GM19238 (cell line): ENCODE measurements around the gene TNNC1.

Experiments used
- DNase-seq: peaks from one replicate; pipeline ENCODE4 v3.0.0; 2011; ENCODE audit warnings: low spot score; ENCODE audit not compliant: insufficient read length

TNNC1 gene

DNA sequence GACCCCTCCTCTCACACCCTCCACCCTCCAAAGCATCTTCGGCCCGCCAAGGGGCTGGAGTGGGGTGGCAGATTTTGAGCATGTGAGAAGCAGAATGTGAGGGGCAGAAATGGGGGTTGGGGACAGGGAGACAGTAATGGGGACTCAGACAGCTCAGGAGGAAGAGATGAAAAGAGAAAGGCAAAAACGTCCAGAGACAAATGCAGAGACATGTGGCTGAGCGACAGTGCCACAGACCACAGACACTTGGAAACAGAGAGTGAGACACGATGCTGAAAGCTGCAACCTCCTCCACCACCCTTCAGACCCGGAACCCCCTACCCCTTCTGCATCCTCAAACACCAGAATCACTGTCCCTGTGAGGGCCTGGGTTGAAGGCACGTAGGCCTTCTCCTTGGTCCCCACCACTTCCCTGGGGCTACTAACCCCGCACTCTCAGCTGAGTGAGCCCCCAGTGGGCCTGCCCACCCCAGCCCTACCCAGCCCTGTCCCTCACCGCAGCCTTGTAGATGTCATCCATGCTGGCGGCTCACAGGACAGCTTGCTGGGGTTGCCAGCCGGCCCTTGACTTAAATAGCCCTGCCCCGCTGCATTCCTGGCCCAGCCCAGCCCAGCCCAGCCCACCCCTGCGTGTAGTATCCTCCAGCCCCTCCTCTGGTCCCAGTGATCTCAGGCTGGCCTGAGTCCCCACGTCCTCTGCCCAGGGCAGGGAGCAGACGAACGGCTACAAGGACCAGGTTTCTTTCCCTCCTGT lies at the start of gene TNNC1:
Gene TNNC1, minus strand, starts transcription at position 546 of the 754 bp plus-strand sequence. Its CDS starts 26 bp downstream, at position 520.
- DNase-seq = no peak

DNA sequence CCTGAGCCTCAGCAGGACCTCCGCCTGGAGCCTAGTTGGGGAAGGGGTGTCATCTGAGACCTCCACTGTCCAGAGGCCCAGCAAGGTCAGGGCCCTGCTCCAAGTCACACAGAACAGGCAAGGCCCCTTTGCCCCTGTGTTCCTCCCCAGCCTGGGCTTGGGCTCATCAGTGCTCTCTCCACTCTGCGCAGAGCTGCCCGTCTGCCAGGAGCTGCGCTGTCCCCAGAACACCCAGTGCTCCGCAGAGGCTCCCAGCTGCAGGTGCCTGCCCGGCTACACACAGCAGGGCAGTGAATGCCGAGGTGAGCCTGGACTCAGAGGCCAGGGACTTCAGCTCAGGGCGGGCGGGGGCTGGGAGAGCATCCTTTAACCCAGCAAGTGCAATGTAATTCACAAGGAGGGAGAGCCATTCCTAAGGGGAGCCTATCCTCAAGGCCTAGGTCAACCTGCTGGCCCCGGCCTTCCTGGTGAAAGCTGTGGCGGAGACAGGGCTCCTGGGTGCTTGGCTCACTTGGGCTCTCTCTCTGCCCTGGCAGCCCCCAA lies 49.0 kb upstream of the TNNC1 start:
- no peak for DNase-seq

DNA sequence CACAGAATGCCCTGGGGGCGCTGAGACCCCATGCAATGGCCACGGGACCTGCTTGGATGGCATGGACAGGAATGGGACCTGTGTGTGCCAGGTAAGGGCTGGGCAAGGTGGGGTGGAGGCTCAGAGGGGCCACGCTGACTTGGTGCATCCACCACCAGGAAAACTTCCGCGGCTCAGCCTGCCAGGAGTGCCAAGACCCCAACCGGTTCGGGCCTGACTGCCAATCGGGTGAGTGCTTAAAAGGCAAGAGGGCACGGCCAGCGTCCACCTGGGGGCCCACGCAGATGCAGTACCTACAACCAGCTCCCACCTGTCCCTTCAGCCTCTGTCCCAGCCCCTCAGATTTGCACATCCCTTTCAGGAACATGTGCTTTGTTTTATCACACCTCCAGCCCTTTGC lies 48.2 kb upstream of the TNNC1 start:
- DNase-seq = no peak

DNA sequence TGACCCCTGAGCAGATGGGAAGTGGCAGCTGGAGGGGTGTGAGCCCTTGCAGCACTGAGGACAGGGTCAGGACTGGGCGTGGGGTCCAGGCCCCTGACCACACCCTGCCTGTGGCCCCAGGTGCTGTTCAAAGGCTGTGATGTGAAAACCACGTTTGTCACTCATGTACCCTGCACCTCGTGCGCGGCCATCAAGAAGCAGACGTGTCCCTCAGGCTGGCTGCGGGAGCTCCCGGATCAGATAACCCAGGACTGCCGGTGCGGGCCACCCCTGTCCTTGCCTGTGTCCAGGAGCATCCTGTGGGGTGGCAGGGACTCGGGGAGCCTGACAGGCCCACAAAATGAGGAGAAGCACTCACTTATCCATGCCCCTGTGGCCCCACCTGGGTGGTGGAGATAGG lies 47.2 kb upstream of the TNNC1 start:
- DNase-seq = no peak

DNA sequence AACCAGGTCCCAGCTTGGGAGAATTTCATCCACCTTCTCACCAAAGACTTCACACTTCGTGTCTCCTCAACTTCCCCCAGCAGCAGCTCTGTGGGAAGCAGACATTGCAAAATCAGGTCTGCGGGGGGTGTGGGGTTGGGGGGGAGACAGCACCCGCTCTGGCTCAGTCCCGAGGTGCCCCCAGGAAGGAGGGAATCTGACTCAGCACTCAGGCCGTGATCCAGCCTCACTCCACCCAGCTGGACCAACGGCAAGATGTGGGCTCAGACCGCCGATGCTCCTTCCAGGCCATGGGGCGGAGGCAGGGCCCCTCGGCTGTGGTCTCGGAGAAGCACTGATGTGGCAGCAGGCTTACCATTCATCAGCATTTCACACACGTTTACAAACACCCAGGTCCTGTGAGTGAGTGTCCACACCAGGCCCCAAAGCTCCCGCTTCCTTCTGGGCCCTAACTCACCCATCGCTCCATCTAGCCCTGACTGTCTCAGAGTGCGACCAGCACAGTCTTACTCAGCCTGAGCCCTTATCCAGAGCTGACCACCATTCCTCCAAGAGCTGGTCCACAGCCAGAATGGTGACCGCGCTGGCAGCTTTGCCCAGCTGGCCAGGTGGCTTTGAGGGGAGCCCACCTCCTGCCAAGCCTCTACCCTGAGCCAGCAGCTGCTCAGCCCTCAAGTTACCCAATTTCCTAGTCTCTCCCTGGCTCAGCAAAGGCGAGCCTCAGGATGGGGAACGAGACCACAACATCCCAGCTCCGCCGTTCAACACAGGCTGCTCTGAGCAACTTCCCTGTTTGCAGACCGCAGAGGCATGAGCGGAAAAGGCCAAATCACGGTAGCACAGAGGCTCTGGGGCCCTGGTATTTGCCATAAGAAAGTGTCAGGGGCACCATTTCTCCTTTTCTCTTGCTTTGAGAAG lies 44.6 kb upstream of the TNNC1 start:
- DNase-seq = no peak

DNA sequence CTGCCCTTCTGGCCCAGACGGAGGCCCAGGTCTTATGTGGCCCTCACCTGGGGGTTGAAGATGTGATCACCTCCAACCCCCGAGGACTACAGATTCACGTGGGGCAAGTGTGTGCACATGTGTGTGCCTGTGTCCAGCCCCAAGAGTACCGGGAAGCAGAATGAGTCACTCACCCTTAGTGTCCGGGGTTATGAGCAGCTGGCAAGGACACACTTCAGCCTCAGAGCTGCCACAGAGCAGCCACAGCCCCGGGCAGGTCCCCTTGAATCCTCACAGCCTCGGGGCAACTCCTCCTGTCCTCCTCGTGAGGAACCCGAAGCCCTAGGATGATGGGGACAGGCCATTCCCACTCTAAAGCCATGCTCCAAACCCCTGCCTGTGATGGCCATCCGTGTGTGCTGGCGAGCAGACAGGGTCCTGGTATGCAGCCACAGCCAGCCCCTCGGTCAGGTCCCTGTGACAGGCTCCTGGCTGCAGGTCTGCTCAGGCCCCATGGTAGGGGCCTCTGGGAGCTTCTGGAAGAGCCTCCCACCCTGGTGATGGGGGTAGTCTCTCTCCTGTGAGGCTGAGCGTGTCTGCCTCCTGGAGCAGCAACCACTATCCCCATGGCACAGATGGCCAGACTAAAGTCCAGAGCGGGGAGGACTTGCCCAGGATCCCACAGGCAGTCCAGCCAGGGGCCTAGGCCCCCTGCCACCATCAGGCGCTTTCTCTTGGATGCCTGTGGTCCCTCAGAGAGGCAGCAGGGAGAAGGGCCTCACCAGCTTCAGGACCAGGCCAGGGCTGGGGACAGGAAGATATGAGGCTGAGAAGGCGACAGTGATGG lies 42.1 kb upstream of the TNNC1 start:
- DNase-seq = no peak

DNA sequence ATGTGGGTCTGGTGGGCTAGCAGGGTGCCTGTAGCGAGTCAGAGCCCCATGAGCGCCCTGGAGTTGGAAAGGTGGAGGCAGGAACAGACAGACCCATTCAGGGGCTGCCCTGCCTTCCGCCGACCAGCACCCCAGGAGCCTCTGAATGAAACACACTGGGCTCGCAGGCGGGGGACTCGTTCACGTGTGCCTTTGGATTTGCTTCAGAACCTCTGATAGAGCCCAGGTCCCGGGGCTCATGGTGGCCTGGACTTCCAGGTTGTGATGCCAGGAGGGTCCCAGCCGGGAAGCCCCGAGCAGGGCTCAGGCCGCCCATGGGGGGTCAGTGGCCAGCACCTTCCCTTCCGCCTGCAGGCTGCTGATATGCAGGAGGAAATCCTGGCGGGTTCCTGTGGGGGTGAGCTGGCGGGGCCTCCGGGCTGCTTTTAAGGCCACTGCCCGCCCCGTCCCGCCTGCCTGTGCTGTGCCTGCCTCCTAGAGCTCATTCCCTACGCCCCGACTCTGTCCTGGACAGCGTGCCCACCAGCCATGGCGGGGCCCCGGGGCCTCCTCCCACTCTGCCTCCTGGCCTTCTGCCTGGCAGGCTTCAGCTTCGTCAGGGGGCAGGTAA lies 41.1 kb upstream of the TNNC1 start, which contains the start of gene STAB1:
Gene STAB1, plus strand, starts transcription at position 453 of the 610 bp plus-strand sequence. Its CDS starts 76 bp downstream, at position 529.
- no peak for DNase-seq

DNA sequence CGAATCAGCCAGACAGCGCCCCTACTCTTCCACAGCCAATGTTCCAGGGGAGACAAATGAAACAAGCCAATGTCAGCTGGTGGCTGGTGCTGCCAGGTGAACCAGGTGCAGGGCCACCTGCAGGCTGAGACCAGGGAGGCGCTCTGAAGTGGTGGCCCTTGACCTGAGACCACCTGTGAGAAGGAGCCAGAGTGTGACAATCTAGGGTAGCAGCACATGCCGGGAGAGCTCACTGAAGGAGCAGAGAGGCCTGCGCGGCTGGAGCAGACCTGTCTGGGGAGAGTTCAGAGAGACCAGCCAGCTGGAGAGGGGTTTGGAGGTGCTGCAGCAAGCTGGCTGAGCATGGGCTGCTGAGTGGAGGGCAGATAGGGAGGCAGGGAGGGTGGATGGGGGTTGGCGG lies 40.6 kb upstream of the TNNC1 start:
- no peak for DNase-seq

DNA sequence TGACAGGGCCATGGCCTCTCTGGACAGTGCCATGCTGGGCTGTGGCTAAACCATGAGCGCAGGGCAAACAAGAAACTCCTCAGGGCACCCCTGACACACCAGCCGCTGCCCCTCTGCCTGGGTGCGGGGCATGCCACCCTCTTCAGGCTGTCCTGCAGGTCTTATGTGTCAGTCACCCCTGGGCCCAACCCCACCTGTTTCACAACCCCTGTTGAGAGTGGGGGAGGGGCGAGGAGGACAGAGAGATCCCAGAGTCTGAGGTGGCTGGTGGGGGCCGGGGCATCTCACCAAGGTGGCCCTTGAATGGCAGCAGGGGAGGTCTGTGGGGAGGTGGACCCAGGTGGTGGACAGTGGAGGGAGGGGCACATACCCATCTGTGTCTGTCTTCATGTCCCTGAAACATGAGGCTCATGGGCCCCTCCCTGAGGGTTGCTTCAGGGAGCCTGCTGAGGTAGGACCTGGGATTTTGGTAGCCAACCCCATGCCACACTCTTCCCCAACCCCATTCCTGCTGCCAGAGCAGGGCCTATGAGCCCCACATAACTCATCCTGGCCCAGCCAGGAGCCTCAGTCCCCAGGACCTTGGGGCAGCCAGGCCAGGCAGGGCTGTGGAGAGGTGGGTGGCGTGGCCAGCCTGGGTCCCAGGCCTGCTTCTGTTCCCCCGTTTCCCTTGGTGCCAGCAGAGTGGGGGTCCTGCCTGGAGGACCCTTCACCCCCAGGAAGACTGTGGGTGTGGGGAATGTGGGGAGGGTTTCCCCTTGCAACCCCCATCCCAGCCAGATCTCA lies 39.6 kb upstream of the TNNC1 start:
- DNase-seq = no peak

DNA sequence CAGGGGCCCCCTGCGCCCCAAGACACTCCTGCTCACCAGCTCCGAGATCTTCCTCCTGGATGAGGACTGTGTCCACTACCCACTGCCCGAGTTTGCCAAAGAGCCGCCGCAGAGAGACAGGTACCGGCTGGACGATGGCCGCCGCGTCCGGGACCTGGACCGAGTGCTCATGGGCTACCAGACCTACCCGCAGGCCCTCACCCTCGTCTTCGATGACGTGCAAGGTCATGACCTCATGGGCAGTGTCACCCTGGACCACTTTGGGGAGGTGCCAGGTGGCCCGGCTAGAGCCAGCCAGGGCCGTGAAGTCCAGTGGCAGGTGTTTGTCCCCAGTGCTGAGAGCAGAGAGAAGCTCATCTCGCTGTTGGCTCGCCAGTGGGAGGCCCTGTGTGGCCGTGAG lies 38.2 kb upstream of the TNNC1 start:
- DNase-seq = no peak

DNA sequence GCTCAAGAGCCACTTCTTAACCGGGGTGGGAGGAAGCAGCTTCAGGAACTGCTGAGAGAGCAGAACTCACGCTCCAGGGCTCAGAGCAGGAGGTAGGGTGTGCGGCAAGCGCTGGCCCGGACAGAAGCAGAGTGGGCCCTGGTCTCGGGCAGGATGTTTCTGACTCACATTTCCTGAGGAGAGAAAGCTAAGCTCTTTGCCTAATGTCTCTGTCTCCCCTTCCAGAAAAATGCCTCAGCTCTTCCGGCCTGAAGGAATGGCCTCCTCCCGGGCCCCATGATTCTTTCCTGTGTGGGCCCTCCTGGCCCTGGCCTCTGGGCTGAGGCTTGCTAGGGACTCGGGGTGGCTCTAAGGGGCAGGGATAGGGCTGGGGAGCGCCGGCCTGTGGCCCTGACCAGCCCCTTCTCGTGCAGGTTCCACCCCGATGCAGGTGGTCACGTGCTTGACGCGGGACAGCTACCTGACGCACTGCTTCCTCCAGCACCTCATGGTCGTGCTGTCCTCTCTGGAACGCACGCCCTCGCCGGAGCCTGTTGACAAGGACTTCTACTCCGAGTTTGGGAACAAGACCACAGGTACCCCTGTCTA lies 37.2 kb upstream of the TNNC1 start:
- DNase-seq = no peak

DNA sequence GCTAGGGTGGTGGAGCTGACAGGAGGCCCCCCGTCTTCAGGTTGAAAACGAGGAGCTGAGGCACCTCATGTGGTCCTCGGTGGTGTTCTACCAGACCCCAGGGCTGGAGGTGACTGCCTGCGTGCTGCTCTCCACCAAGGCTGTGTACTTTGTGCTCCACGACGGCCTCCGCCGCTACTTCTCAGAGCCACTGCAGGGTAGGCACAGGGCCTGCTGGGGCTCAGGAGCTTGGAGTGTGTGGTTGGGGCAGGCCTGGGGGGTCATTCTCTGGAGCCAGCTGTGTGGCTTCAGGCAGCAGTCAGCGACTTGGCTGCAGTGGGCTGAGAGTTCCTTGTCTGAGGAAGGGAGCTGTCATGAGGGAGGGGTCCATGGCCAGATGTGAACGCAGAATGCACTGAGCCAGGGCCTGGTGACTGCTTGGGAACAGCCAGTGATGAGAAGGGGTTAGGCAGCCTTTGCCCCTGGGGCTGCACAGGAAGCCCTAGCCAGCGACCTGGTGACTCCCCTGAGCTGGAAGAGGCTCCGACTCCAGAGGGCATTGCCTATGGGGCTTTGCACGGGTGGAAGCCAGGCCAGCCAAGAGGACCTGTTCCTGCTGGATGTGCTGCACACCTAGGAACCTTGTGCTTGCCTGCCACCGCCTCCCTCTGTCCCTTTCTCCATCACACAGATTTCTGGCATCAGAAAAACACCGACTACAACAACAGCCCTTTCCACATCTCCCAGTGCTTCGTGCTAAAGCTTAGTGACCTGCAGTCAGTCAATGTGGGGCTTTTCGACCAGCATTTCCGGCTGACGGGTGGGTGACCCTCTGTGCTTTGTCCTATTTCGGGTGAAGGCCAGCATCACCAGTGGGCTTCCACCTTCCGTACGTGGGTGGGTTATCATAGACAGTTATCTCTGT lies 36.4 kb upstream of the TNNC1 start:
- DNase-seq = no peak

DNA sequence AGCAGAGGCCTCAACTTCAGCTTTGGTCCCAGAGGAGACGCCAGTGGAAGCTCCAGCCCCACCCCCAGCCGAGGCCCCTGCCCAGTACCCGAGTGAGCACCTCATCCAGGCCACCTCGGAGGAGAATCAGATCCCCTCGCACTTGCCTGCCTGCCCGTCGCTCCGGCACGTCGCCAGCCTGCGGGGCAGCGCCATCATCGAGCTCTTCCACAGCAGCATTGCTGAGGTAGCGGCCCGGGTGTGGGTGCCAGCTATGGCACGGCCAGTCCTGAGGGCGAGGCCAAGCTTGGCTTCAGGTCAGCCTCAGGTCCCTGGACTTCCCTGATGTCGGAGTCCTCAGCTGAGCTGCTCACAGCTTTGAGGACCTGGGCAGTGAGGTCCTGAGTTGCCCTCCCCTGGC lies 35.6 kb upstream of the TNNC1 start:
- no peak for DNase-seq

DNA sequence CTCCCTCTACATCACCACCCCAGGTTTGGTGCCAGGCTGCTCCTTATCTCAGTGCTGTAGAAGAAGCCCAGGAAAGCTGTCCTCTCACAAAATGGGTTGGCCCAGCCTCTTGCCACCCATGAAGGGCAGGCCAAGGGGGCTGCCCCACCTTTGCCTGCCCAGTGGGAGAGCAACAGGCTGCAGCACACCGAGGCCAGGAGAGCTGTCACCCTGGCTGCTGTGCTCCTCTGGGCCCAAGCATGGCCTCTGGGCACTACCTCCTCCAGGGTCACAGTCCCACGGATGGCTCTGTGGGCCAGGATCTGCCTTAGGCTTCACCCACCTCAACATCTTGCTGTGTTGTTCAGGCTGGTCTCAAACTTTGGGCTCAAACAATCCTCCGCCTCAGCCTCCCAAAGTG lies 34.9 kb upstream of the TNNC1 start:
- no peak for DNase-seq

DNA sequence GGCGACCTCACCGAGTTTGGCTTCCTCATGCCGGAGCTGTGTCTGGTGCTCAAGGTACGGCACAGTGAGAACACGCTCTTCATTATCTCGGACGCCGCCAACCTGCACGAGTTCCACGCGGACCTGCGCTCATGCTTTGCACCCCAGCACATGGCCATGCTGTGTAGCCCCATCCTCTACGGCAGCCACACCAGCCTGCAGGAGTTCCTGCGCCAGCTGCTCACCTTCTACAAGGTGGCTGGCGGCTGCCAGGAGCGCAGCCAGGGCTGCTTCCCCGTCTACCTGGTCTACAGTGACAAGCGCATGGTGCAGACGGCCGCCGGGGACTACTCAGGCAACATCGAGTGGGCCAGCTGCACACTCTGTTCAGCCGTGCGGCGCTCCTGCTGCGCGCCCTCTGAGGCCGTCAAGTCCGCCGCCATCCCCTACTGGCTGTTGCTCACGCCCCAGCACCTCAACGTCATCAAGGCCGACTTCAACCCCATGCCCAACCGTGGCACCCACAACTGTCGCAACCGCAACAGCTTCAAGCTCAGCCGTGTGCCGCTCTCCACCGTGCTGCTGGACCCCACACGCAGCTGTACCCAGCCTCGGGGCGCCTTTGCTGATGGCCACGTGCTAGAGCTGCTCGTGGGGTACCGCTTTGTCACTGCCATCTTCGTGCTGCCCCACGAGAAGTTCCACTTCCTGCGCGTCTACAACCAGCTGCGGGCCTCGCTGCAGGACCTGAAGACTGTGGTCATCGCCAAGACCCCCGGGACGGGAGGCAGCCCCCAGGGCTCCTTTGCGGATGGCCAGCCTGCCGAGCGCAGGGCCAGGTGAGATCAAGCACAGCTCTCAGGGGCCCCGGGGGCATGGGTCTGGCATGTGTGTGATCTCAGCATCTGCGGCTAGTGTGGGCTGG lies 34.2 kb upstream of the TNNC1 start:
- no peak for DNase-seq

DNA sequence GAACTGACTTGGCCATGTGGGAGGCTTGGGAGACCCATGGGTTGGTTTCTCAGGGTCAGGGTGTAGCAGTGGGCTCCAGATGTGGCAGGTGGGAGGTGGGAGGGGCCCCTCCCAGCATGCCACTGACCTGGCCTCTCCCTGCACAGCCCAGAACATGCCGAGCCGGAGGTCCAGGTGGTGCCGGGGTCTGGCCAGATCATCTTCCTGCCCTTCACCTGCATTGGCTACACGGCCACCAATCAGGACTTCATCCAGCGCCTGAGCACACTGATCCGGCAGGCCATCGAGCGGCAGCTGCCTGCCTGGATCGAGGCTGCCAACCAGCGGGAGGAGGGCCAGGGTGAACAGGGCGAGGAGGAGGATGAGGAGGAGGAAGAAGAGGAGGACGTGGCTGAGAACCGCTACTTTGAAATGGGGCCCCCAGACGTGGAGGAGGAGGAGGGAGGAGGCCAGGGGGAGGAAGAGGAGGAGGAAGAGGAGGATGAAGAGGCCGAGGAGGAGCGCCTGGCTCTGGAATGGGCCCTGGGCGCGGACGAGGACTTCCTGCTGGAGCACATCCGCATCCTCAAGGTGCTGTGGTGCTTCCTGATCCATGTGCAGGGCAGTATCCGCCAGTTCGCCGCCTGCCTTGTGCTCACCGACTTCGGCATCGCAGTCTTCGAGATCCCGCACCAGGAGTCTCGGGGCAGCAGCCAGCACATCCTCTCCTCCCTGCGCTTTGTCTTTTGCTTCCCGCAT lies 33.4 kb upstream of the TNNC1 start:
- no peak for DNase-seq
